WI38 (cell line): ENCODE measurements around the gene APLN.

Experiments
- H3K4me3 ChIP-seq: 2 replicates; pipeline ENCODE4 v1.5.1; 2011; ENCODE audit warnings: low read depth, mild to moderate bottlenecking, control low read depth, low read length
- CTCF ChIP-seq: IDR thresholded peaks from 2 replicates; pipeline ENCODE4 v1.5.1; 2012; ENCODE audit warnings: low read depth, mild to moderate bottlenecking, control low read depth, low read length

Gene APLN

GRCh38 chrX:129648514-129649267 lies 6.1 kb downstream of the APLN start:
- no peak for TF ChIP-seq CTCF

GRCh38 chrX:129647418-129648410 lies 7.0 kb downstream of the APLN start:
- no peak overlapping the region for H3K4me3 ChIP-seq
- TF ChIP-seq CTCF: no peak

More at GRCh38 chrX:129648514-129649267, 6.1 kb downstream of the APLN start:
- H3K4me3 ChIP-seq: no peak overlapping the region

- no peak overlapping the region for H3K4me3 ChIP-seq
- TF ChIP-seq CTCF: no peak
Measured at GRCh38 chrX:129646566-129647417, 8.0 kb downstream of the APLN start.

- H3K4me3 ChIP-seq: no peak overlapping the region
- TF ChIP-seq CTCF: no peak
Measured at GRCh38 chrX:129642641-129643040, 12.1 kb downstream of the APLN start.

GRCh38 chrX:129641941-129642340 lies 12.8 kb downstream of the APLN start:
- no peak for TF ChIP-seq CTCF
- no peak overlapping the region for H3K4me3 ChIP-seq

GRCh38 chrX:129641469-129641868 lies 13.3 kb downstream of the APLN start:
- TF ChIP-seq CTCF: no peak
- no peak overlapping the region for H3K4me3 ChIP-seq
